HCT116 (cell line): ENCODE measurements around the gene IL18. TPM values are rescaled to one million over a fixed set of nuclear protein-coding genes. Genes with fewer than 3 reads are reported as not detected.

Experiments used
- ATAC-seq: fragments of 200-7000 bp; cut with Tn5 transposase; 2 replicates; pipeline ENCODE4 v1.9.1; 2020; ENCODE audit warnings: mild to moderate bottlenecking, moderate library complexity
- BruUV-seq: library from RNA; stranded (reverse); fragments of 400-500 nt; replicated peaks from 2 replicates; lab custom pipeline; 2021; lab: Mats Ljungman, UMichigan
- CTCF ChIA-PET: fragments of 300-600 bp; sonication (Branson Sonifier 250); formaldehyde crosslinking; loops from one replicate; lab custom pipeline; 2021; ENCODE audit warnings: antibody characterized with exemption; lab: Charles Lee
- POLR2A ChIA-PET: fragments of 300-600, 350-600 bp; sonication (Branson Sonifier 250); formaldehyde crosslinking; loops from one replicate; lab custom pipeline; 2021; ENCODE audit warnings: antibody characterized with exemption; lab: Charles Lee
- RAD21 ChIA-PET, 2 experiments: fragments of 300-600 bp; sonication (Branson Sonifier 250); formaldehyde crosslinking; loops; one replicate each; lab custom pipeline; 2023; ENCODE audit warnings: low total read pairs in 2 of 2; ENCODE audit not compliant: uncharacterized antibody in 2 of 2, unreplicated experiment in 2 of 2, low non-redundant PET in 1 of 2; lab: Charles Lee
- DNase-seq: peaks from one replicate; pipeline ENCODE4 v3.0.0-alpha.2; 2010; ENCODE audit warnings: low read depth, low spot score
- H2AFZ ChIP-seq: fragments of 200-600 bp; shearing (Covaris generic), sonication (generic); 2 replicates; pipeline ENCODE4 v1.6.1; 2017; ENCODE audit warnings: low read depth, mixed run types, mixed read lengths, antibody characterized with exemption, low read length; ENCODE audit not compliant: poor library complexity, severe bottlenecking
- H3K27ac ChIP-seq: 2 replicates; pipeline ENCODE4 v1.5.1; 2012; ENCODE audit warnings: low read depth, low read length
- H3K27me3 ChIP-seq: fragments of 200-600 bp; sonication (generic); 2 replicates; pipeline ENCODE4 v1.6.1; 2016; ENCODE audit warnings: mixed run types, low read length, mixed read lengths; ENCODE audit not compliant: insufficient read depth
- H3K36me3 ChIP-seq, 2 experiments: fragments of 200-500 bp in 1 of 2; fragments of 200-600 bp in 1 of 2; sonication (Bioruptor generic) in 1 of 2; sonication (generic) in 1 of 2; 2 replicates each; pipeline versions ENCODE4 v1.5.1 to v1.6.1; 2014 to 2016; ENCODE audit warnings: low read length in 2 of 2, inconsistent platforms in 1 of 2, mixed read lengths in 1 of 2, mixed run types in 1 of 2; ENCODE audit not compliant: insufficient read depth in 2 of 2, control insufficient read depth in 1 of 2
- H3K4me1 ChIP-seq, 2 experiments: fragments of 200-600 bp in 1 of 2; sonication (generic) in 1 of 2; 2 replicates each; pipeline versions ENCODE4 v1.5.1 to v1.6.1; 2012 to 2017; ENCODE audit warnings: low read length in 2 of 2, inconsistent platforms in 1 of 2, mild to moderate bottlenecking in 1 of 2, mixed read lengths in 1 of 2, mixed run types in 1 of 2, moderate library complexity in 1 of 2; ENCODE audit not compliant: insufficient read depth in 2 of 2, control insufficient read depth in 1 of 2
- H3K4me2 ChIP-seq: fragments of 200-600 bp; sonication (generic); 2 replicates; pipeline ENCODE4 v1.6.1; 2017; ENCODE audit warnings: mixed run types, low read length, mixed read lengths
- H3K4me3 ChIP-seq, 2 experiments: fragments of 200-600 bp in 1 of 2; sonication (generic) in 1 of 2; replicated peaks in 1 of 2; 2 replicates each; pipeline ENCODE4 v1.5.1; 2011 to 2016; ENCODE audit warnings: low read length in 2 of 2, control low read depth in 1 of 2, low read depth in 1 of 2, mild to moderate bottlenecking in 1 of 2, mixed read lengths in 1 of 2, mixed run types in 1 of 2
- H3K79me2 ChIP-seq: fragments of 200-600 bp; sonication (generic); 2 replicates; pipeline ENCODE4 v1.6.1; 2017; ENCODE audit warnings: mild to moderate bottlenecking, mixed run types, low read length, moderate library complexity, mixed read lengths; ENCODE audit not compliant: insufficient read depth
- H3K9ac ChIP-seq: fragments of 200-600 bp; sonication (generic); 2 replicates; pipeline ENCODE4 v1.6.1; 2016; ENCODE audit warnings: low read length, mixed read lengths
- H3K9me2 ChIP-seq: fragments of 200-600 bp; sonication (generic), shearing (Covaris generic); 2 replicates; pipeline ENCODE4 v1.6.1; 2017; ENCODE audit warnings: mixed run types, mild to moderate bottlenecking, moderate library complexity; ENCODE audit not compliant: insufficient read depth
- H3K9me3 ChIP-seq, 2 experiments: fragments of 200-500 bp in 1 of 2; fragments of 200-600 bp in 1 of 2; sonication (Bioruptor generic) in 1 of 2; sonication (generic) in 1 of 2; 2 replicates each; pipeline ENCODE4 v1.6.1; 2014 to 2017; ENCODE audit warnings: low read length in 2 of 2, mixed read lengths in 2 of 2, inconsistent platforms in 1 of 2, low read depth in 1 of 2, mild to moderate bottlenecking in 1 of 2, mixed run types in 1 of 2, moderate library complexity in 1 of 2; ENCODE audit not compliant: control insufficient read depth in 1 of 2, insufficient read depth in 1 of 2
- H4K20me1 ChIP-seq: fragments of 200-600 bp; sonication (generic), shearing (Covaris generic); 2 replicates; pipeline ENCODE4 v1.6.1; 2017; ENCODE audit warnings: mixed run types, mild to moderate bottlenecking, moderate library complexity; ENCODE audit not compliant: insufficient read depth
- CBX3 ChIP-seq: IDR thresholded peaks from 2 replicates; pipeline ENCODE4 v1.6.1; 2012; ENCODE audit warnings: low read depth
- EZH2 ChIP-seq: fragments of 200-600 bp; sonication (generic); IDR thresholded peaks from 2 replicates; pipeline ENCODE4 v1.6.1; 2017; ENCODE audit warnings: antibody characterized with exemption, mixed run types
- FOSL1 ChIP-seq: IDR thresholded peaks from 2 replicates; pipeline ENCODE4 v1.6.1; 2012; ENCODE audit warnings: low read depth
- JUND ChIP-seq: IDR thresholded peaks from 2 replicates; pipeline ENCODE4 v1.6.1; 2012
- RAD21 ChIP-seq: IDR thresholded peaks from 2 replicates; pipeline ENCODE4 v1.6.1; 2012; ENCODE audit warnings: low read depth, mild to moderate bottlenecking
- SIN3A ChIP-seq: IDR thresholded peaks from 2 replicates; pipeline ENCODE4 v1.6.1; 2012; ENCODE audit warnings: low read depth
- SRF ChIP-seq: IDR thresholded peaks from 2 replicates; pipeline ENCODE4 v1.6.1; 2012; ENCODE audit warnings: low read depth
- ZFX ChIP-seq: fragments of 450-650 bp; IDR thresholded peaks from 2 replicates; pipeline ENCODE4 v1.6.1; 2017
- ZNF274 ChIP-seq: fragments of 200-500 bp; sonication (Bioruptor generic); IDR thresholded peaks from 2 replicates; pipeline ENCODE4 v1.6.1; 2014; ENCODE audit warnings: mild to moderate bottlenecking, low read depth, low read length, inconsistent platforms
- intact Hi-C: fragments of 100-400 bp; cut with micrococcal nuclease; formaldehyde crosslinking; loops from 2 replicates; pipeline ENCODE4 v1.10.0; 2022
- total RNA-seq: library from RNA; stranded (reverse); gene quantifications from one replicate; pipeline ENCODE4 v1.2.1, GENCODE V29; 2021; ENCODE audit not compliant: unreplicated experiment
- TF ChIP-seq, protein P1 (sequence below): IDR thresholded peaks from 2 replicates; pipeline ENCODE4 v1.6.1; 2011; ENCODE audit warnings: mild to moderate bottlenecking, low read length, moderate library complexity; ENCODE audit not compliant: insufficient replicate concordance; ENCODE audit errors: extremely low read depth

IL18 gene
- total RNA-seq, 1 experiment from 2014 or later: 112 TPM

DNA sequence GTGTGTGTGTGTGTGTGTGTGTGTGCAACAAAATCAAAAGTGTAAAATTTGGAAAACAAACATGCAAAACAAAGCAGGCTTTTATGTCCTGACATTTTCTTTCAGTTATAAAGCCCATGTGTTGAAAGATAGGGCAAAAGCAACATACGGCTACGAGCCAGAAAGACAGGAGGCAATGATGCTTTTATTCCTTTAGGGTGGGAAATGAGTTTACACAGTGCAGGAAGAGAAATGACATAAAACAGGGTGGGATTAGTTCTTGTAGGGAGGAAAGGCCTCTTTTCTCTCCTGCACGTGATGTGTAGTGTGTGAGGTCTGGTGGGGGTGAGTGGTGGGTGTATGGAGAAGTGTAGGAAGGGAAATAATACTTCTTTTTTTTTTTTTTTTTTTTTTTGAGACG is 29.4 kb downstream of the IL18 start:
- ChIA-PET RAD21 (no interaction called here), POLR2A (no interaction called here), CTCF (no interaction called here)
- H3K27me3 ChIP-seq: no peaks in the 10 kb centered on the region
- no peaks in the 10 kb centered on the region for H4K20me1 ChIP-seq
- BruUV-seq: no TSS peak
- TF ChIP-seq, protein P1, sequence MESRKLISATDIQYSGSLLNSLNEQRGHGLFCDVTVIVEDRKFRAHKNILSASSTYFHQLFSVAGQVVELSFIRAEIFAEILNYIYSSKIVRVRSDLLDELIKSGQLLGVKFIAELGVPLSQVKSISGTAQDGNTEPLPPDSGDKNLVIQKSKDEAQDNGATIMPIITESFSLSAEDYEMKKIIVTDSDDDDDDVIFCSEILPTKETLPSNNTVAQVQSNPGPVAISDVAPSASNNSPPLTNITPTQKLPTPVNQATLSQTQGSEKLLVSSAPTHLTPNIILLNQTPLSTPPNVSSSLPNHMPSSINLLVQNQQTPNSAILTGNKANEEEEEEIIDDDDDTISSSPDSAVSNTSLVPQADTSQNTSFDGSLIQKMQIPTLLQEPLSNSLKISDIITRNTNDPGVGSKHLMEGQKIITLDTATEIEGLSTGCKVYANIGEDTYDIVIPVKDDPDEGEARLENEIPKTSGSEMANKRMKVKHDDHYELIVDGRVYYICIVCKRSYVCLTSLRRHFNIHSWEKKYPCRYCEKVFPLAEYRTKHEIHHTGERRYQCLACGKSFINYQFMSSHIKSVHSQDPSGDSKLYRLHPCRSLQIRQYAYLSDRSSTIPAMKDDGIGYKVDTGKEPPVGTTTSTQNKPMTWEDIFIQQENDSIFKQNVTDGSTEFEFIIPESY: no peak
- TF ChIP-seq FOSL1: no peak
- no peaks in the 10 kb centered on the region for H3K36me3 ChIP-seq
- H3K9me2 ChIP-seq: no peaks in the 10 kb centered on the region
- H3K4me1 ChIP-seq: peaks cover 26 to 35% of the 10 kb centered on the region in 2 experiments
- H2AFZ ChIP-seq: no peak overlapping the region
- H3K4me3 ChIP-seq: no peak overlapping the region
- no peak overlapping the region for H3K9ac ChIP-seq
- DNase-seq (no peak), ATAC-seq (no peak)
- H3K4me2 ChIP-seq: no peak overlapping the region
- H3K79me2 ChIP-seq: no peaks in the 10 kb centered on the region
- no peak overlapping the region for H3K27ac ChIP-seq
- intact Hi-C loops: no loop called here
- H3K9me3 ChIP-seq: no peaks in the 10 kb centered on the region

DNA sequence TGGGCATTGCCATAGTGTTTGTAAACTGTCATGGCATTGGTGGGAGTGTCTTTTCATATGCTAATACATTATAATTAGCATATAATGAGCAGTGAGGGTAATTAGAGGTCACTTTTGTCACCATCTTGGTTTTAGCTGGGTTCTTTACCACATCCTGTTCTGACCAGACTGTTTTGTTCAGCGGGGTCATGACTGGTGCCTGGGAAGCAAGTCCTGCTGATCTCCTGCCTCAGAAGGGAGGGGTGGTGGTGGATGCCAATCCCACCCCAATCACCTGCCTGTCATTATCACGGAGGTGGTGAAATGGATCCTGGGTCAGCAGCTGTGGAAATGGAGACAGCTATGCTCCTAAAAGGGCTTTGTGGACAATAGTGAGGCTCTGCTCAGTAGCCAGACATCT is 31.2 kb downstream of the IL18 start:
- DNase-seq (no peak), ATAC-seq (no peak)
- Histone ChIP-seq H3K4me3 (no peak overlapping the region), H3K9me2 (no peaks in the 10 kb centered on the region), H3K36me3 (no peaks in the 10 kb centered on the region), H3K27ac (no peak overlapping the region), H3K4me2 (no peak overlapping the region), H3K27me3 (no peaks in the 10 kb centered on the region), H3K9ac (no peak overlapping the region), H3K79me2 (no peaks in the 10 kb centered on the region), H4K20me1 (no peaks in the 10 kb centered on the region), H2AFZ (no peak overlapping the region), H3K4me1 (peaks cover 42 to 52% of the 10 kb centered on the region in 2 experiments), H3K9me3 (no peaks in the 10 kb centered on the region)
- CTCF ChIA-PET: no interaction called here
- TF ChIP-seq CBX3 (no peak), SIN3A (no peak), ZNF274 (no peak), JUND (no peak), SRF (no peak), RAD21 (no peak), ZFX (no peak), EZH2 (no peak)
- POLR2A ChIA-PET: no interaction called here
- intact Hi-C loops: no loop called here
- no TSS peak for BruUV-seq
- RAD21 ChIA-PET: no interaction called here
